IMR-90 (cell line): ENCODE measurements around the gene GRIN2D. TPM values are rescaled to one million over a fixed set of nuclear protein-coding genes. Genes with fewer than 3 reads are reported as not detected.

ENCODE experiments used
- ATAC-seq: fragments of 200-7000 bp; cut with Tn5 transposase; 2 replicates; pipeline ENCODE4 v1.9.1; 2020; ENCODE audit warnings: low read depth, mild to moderate bottlenecking, moderate library complexity
- BruUV-seq: library from RNA; stranded (reverse); fragments of 400-500 nt; replicated peaks from 2 replicates; lab custom pipeline; 2021; lab: Mats Ljungman, UMichigan
- CTCF ChIA-PET: fragments of 300-600 bp; formaldehyde crosslinking; extraction: SDS; loops from one replicate; lab custom pipeline; 2021; ENCODE audit warnings: antibody characterized with exemption; lab: Yijun Ruan, JAX
- POLR2A ChIA-PET: fragments of 300-600 bp; sonication (Branson Sonifier 250); formaldehyde crosslinking; loops from one replicate; lab custom pipeline; 2022; ENCODE audit warnings: antibody characterized with exemption; ENCODE audit not compliant: unreplicated experiment; lab: Charles Lee
- DNase-seq: peaks from one replicate; pipeline ENCODE4 v3.0.0; 2013
- H2AFZ ChIP-seq: replicated peaks from 2 replicates; pipeline ENCODE3; 2013; ENCODE audit warnings: low read length, mild to moderate bottlenecking; ENCODE audit not compliant: poor library complexity
- H2AK5ac ChIP-seq: 2 replicates; pipeline ENCODE4 v1.6.1; 2013; ENCODE audit warnings: low read depth, low read length, inconsistent platforms
- H2AK9ac ChIP-seq: replicated peaks from 2 replicates; pipeline ENCODE3; 2013; ENCODE audit warnings: mild to moderate bottlenecking, low read depth, low read length, moderate library complexity; ENCODE audit not compliant: poor library complexity
- H2BK120ac ChIP-seq: 2 replicates; pipeline ENCODE4 v1.6.1; 2013; ENCODE audit warnings: low read depth, low read length, inconsistent platforms
- H2BK15ac ChIP-seq: 3 replicates; pipeline ENCODE4 v1.6.1; 2013; ENCODE audit warnings: low read depth, low read length, inconsistent platforms
- H2BK20ac ChIP-seq: 2 replicates; pipeline ENCODE4 v1.6.1; 2013; ENCODE audit warnings: low read depth, mild to moderate bottlenecking, inconsistent platforms, low read length, moderate library complexity
- H2BK5ac ChIP-seq: 2 replicates; pipeline ENCODE4 v1.6.1; 2013; ENCODE audit warnings: mild to moderate bottlenecking, low read depth, low read length, inconsistent platforms; ENCODE audit not compliant: poor library complexity, severe bottlenecking
- H3K14ac ChIP-seq: replicated peaks from 2 replicates; pipeline ENCODE4 v1.6.1; 2013; ENCODE audit warnings: low read depth, low read length, inconsistent platforms
- H3K18ac ChIP-seq: 2 replicates; pipeline ENCODE4 v1.6.1; 2013; ENCODE audit warnings: low read depth, low read length, control low read depth
- H3K23ac ChIP-seq: 2 replicates; pipeline ENCODE4 v1.6.1; 2013; ENCODE audit warnings: low read depth, low read length, inconsistent platforms
- H3K27ac ChIP-seq: 2 replicates; pipeline ENCODE4 v1.5.1; 2013; ENCODE audit warnings: mild to moderate bottlenecking, control low read depth, low read length; ENCODE audit not compliant: insufficient read depth
- H3K27me3 ChIP-seq: 2 replicates; pipeline ENCODE4 v1.6.1; 2013; ENCODE audit warnings: low read length; ENCODE audit not compliant: control insufficient read depth, insufficient read depth
- H3K36me3 ChIP-seq: 2 replicates; pipeline ENCODE4 v1.6.1; 2013; ENCODE audit warnings: low read length, mixed read lengths; ENCODE audit not compliant: control insufficient read depth, insufficient read depth
- H3K4ac ChIP-seq: 2 replicates; pipeline ENCODE4 v1.6.1; 2013; ENCODE audit warnings: low read depth, low read length, inconsistent platforms
- H3K4me1 ChIP-seq: 2 replicates; pipeline ENCODE4 v1.6.1; 2013; ENCODE audit warnings: low read length, mixed read lengths; ENCODE audit not compliant: control insufficient read depth, insufficient read depth
- H3K4me2 ChIP-seq: 2 replicates; pipeline ENCODE4 v1.6.1; 2013; ENCODE audit warnings: low read depth, mild to moderate bottlenecking, control low read depth, low read length, moderate library complexity
- H3K4me3 ChIP-seq: 2 replicates; pipeline ENCODE4 v1.5.1; 2013; ENCODE audit warnings: low read depth, mild to moderate bottlenecking, control low read depth, low read length, moderate library complexity; ENCODE audit not compliant: insufficient read depth
- H3K56ac ChIP-seq: 2 replicates; pipeline ENCODE4 v1.6.1; 2013; ENCODE audit warnings: low read length, inconsistent platforms; ENCODE audit not compliant: insufficient read depth; ENCODE audit errors: extremely low read depth
- H3K79me1 ChIP-seq, 2 experiments: 2 replicates each; pipeline ENCODE4 v1.6.1; 2013; ENCODE audit warnings: low read length in 2 of 2, inconsistent platforms in 1 of 2, low read depth in 1 of 2
- H3K9ac ChIP-seq: 2 replicates; pipeline ENCODE4 v1.6.1; 2013; ENCODE audit warnings: low read depth, low read length, control low read depth
- H3K9me1 ChIP-seq: 2 replicates; pipeline ENCODE4 v1.6.1; 2013; ENCODE audit warnings: low read length, inconsistent platforms; ENCODE audit not compliant: insufficient read depth
- H3K9me3 ChIP-seq: 2 replicates; pipeline ENCODE4 v1.6.1; 2013; ENCODE audit warnings: low read length; ENCODE audit not compliant: control insufficient read depth, insufficient read depth
- H4K20me1 ChIP-seq: 2 replicates; pipeline ENCODE4 v1.6.1; 2013; ENCODE audit warnings: low read length, inconsistent platforms; ENCODE audit not compliant: insufficient read depth
- H4K5ac ChIP-seq: 2 replicates; pipeline ENCODE4 v1.6.1; 2013; ENCODE audit warnings: mild to moderate bottlenecking, low read depth, low read length, control low read depth
- H4K8ac ChIP-seq, 2 experiments: 2 replicates each; pipeline ENCODE4 v1.6.1; 2013; ENCODE audit warnings: low read depth in 2 of 2, low read length in 2 of 2, control low read depth in 1 of 2, inconsistent platforms in 1 of 2
- H4K91ac ChIP-seq: 2 replicates; pipeline ENCODE4 v1.6.1; 2013; ENCODE audit warnings: low read depth, low read length, inconsistent platforms; ENCODE audit not compliant: insufficient read depth
- CEBPB ChIP-seq: IDR thresholded peaks from 2 replicates; pipeline ENCODE4 v1.6.1; 2012; ENCODE audit warnings: low read depth, low read length, improper control_type of control experiment
- WGBS, 2 experiments: methylation state at CpG; one replicate each; pipeline versions ENCODE4 v1.1.5 to v1.1.7; 2013; ENCODE audit warnings: missing lambda C conversion rate in 2 of 2; ENCODE audit not compliant: insufficient read length in 1 of 2; ENCODE audit errors: extremely low coverage in 2 of 2; 5-methylcytosine and 5-hydroxymethylcytosine counted together
- dilution Hi-C: fragments of 300-500 bp; cut with HindIII; formaldehyde crosslinking; loops from one replicate; pipeline ENCODE4 v1.14.3; 2018; ENCODE audit warnings: low sequenced_read_pairs; ENCODE audit not compliant: unreplicated experiment
- in situ Hi-C: fragments of 300-500 bp; cut with MboI; formaldehyde crosslinking; loops from 3 replicates; pipeline ENCODE4 v1.14.3; 2019; ENCODE audit warnings: low sequenced_read_pairs, inconsistent platforms, mixed read lengths
- intact Hi-C: fragments of 100-400 bp; cut with micrococcal nuclease; formaldehyde crosslinking; loops from 2 replicates; pipeline ENCODE4 v1.10.0; 2022
- polyA plus RNA-seq, 3 experiments: library from polyadenylated mRNA; depleted of rRNA; stranded (reverse); fragments of >200 nt; gene quantifications; 2 replicates each; pipeline ENCODE4 v1.2.3, GENCODE V29; 2012; ENCODE audit warnings: low replicate concordance in 1 of 3
- total RNA-seq: library from RNA; depleted of rRNA; stranded (reverse); fragments of >200 nt; gene quantifications from 2 replicates; pipeline ENCODE4 v1.2.3, GENCODE V29; 2012

Gene GRIN2D
- total and polyA plus RNA-seq, 2 of the 4 experiments (the other 2 are of a cell fraction): under 0.01 to 0.24 TPM

DNA sequence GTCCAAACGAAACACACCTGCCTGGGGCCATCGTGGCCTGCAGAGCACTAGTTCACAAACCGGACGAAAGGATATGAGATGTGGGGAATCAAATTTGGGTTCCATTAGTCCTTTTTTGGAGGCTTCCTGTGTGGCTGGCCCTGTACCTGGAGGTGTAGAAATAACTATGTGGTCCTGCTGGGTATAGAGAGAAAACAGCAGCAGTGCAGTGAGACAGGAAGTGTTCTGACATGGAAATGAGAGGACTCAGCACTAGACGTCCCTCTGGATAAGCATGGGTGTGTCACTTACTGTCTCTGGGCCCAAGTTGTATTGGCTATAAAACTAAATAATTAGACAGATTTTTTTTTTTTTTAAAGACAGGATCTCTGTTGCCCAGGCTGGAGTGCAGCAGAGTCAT lies 14.4 kb upstream of the GRIN2D start:
- Histone ChIP-seq H2BK20ac (no peak overlapping the region), H4K20me1 (no peaks in the 10 kb centered on the region), H2AK9ac (no peak overlapping the region), H3K27me3 (peaks cover 2% of the 10 kb centered on the region; the same call in 1 of the 2 replicates), H3K9ac (no peak overlapping the region), H3K23ac (no peak overlapping the region), H3K9me1 (no peaks in the 10 kb centered on the region), H3K4me1 (no peaks in the 10 kb centered on the region), H2BK5ac (no peak overlapping the region), H4K5ac (no peak overlapping the region), H3K79me1 (peaks cover 0 to 9% of the 10 kb centered on the region in 2 experiments; a peak in 1 of 4 replicates), H3K9me3 (no peaks in the 10 kb centered on the region), H2BK15ac (no peak overlapping the region), H2BK120ac (no peak overlapping the region), H3K4ac (no peak overlapping the region), H3K18ac (no peak overlapping the region), H3K56ac (no peak overlapping the region), H4K91ac (no peak overlapping the region), H3K27ac (no peak overlapping the region), H3K14ac (no peak overlapping the region), H2AFZ (no peak overlapping the region), H4K8ac (no peak overlapping the region), H3K4me2 (no peak overlapping the region), H2AK5ac (no peak overlapping the region), H3K4me3 (no peak overlapping the region), H3K36me3 (peaks cover 27% of the 10 kb centered on the region)
- in situ Hi-C loops (no loop called here), dilution Hi-C loops (no loop called here), intact Hi-C loops (no loop called here)
- DNase-seq: no peak
- 80% methylated on average over 1 of the region's 5 CpGs; no CpG with 5 or more reads in 1 of the 2 experiments for WGBS, 2 experiments
- POLR2A ChIA-PET: no interaction called here
- no TSS peak for BruUV-seq
- no peak for ATAC-seq
- no peak for TF ChIP-seq CEBPB
- CTCF ChIA-PET: no interaction called here
